Spleen (tissue), 7 donors: Measurements from ENCODE around the gene HEPACAM.

ENCODE experiments used
- CTCF ChIP-seq, 11 experiments: fragments of 200-600 bp in 7 of 11; fragments of 450-650 bp in 4 of 11; sonication (generic) in 4 of 11; IDR thresholded peaks in 8 of 11; conservative IDR thresholded peaks in 3 of 11; 1 replicate in 7 of 11; 2 replicates in 4 of 11; pipeline versions ENCODE4 v1.4.0 to v1.8.0; 2016 to 2021; ENCODE audit warnings: antibody characterized with exemption in 11 of 11, inconsistent platforms in 4 of 11, mild to moderate bottlenecking in 1 of 11
- POLR2AphosphoS5 ChIP-seq, 3 donors: sonication (generic); formaldehyde crosslinking; IDR thresholded peaks; one replicate each; pipeline ENCODE4 v1.5.1; 2017; ENCODE audit warnings: antibody characterized with exemption in 3 of 3
- donor health status: DM: no; HTN: no; CAD: no; lungs with moderate emphysema.
- donor health status: DM: no; HTN: no; CAD: no.
- donor health status: DM: no; HTN: no; CAD: no.

- TF ChIP-seq CTCF (IDR thresholded peaks at IDR 0.05 in 8 of 11, conservative IDR thresholded peaks at IDR 0.05 in 3 of 11): no peak
- TF ChIP-seq POLR2AphosphoS5 (IDR thresholded peaks at IDR 0.05): no peak
These were observed 41.2 kb upstream of the HEPACAM start for GRCh38 chr11:124977006-124977405.
